AG09319 (cell line): ENCODE measurements around the gene DNAAF1.
"Not testable (repeated sequence)": the region's sequence is repeated elsewhere in the genome, so short reads cannot be mapped to it uniquely, and the experiment has no call there.

Experiments used
- DNase-seq: peaks from one replicate; pipeline ENCODE4 v3.0.0-alpha.2; 2010; ENCODE audit warnings: low read depth; ENCODE audit errors: extremely low read depth
- CTCF ChIP-seq: IDR thresholded peaks from 2 replicates; pipeline ENCODE4 v1.5.1; 2011; ENCODE audit warnings: low read depth, mild to moderate bottlenecking, inconsistent platforms, low read length, moderate library complexity

The DNAAF1 gene

GRCh38 chr16:84105948-84106740 lies 39.0 kb upstream of the DNAAF1 start:
- no peak for DNase-seq
- TF ChIP-seq CTCF = no peak

- no peak for TF ChIP-seq CTCF
These were observed 37.2 kb upstream of the DNAAF1 start for GRCh38 chr16:84107921-84108320.

GRCh38 chr16:84109598-84110335 lies 35.3 kb upstream of the DNAAF1 start:
- no peak for DNase-seq
- TF ChIP-seq CTCF = no peak

More at GRCh38 chr16:84107921-84108320, 37.2 kb upstream of the DNAAF1 start:
- no peak for DNase-seq

- no peak for DNase-seq
- TF ChIP-seq CTCF = no peak
These were observed 34.6 kb upstream of the DNAAF1 start for GRCh38 chr16:84110527-84110926.

GRCh38 chr16:84111525-84111924 lies 33.6 kb upstream of the DNAAF1 start:
- TF ChIP-seq CTCF = no peak
- DNase-seq = no peak

- not testable (repeated sequence) for DNase-seq
These were observed 33.2 kb upstream of the DNAAF1 start for GRCh38 chr16:84111949-84112348.

GRCh38 chr16:84115919-84116719 lies 29.0 kb upstream of the DNAAF1 start:
- no peak for DNase-seq
- TF ChIP-seq CTCF = no peak
